Parathyroid adenoma (tissue), 2 donors: ENCODE data around the gene PCDHA9.
"Not testable (repeated sequence)": the region's sequence is repeated elsewhere in the genome, so short reads cannot be mapped to it uniquely, and the experiment has no call there.

Experiments
- H2AFZ ChIP-seq: fragments of 300-600 bp; sonication (generic); one replicate; pipeline ENCODE4 v1.7.0; 2017; ENCODE audit warnings: antibody characterized with exemption, mild to moderate bottlenecking
- H3K27ac ChIP-seq: fragments of 300-600 bp; sonication (generic); one replicate; pipeline ENCODE4 v1.7.0; 2017
- H3K27me3 ChIP-seq: fragments of 300-600 bp; sonication (generic); one replicate; pipeline ENCODE4 v1.7.0; 2017; ENCODE audit warnings: low read length; ENCODE audit not compliant: control insufficient read depth, insufficient read depth
- H3K36me3 ChIP-seq: fragments of 300-600 bp; sonication (generic); one replicate; pipeline ENCODE4 v1.7.0; 2017; ENCODE audit warnings: low read length; ENCODE audit not compliant: control insufficient read depth, insufficient read depth
- H3K4me1 ChIP-seq: fragments of 300-600 bp; sonication (generic); one replicate; pipeline ENCODE4 v1.7.0; 2017; ENCODE audit warnings: control low read depth
- H3K4me2 ChIP-seq: fragments of 300-600 bp; sonication (generic); one replicate; pipeline ENCODE4 v1.7.0; 2017; ENCODE audit warnings: low read length
- H3K4me3 ChIP-seq: fragments of 300-600 bp; sonication (generic); one replicate; pipeline ENCODE4 v1.7.0; 2017; ENCODE audit warnings: low read depth, low read length
- H3K79me2 ChIP-seq: fragments of 300-600 bp; sonication (generic); one replicate; pipeline ENCODE4 v1.7.0; 2017; ENCODE audit warnings: control low read depth
- H3K9ac ChIP-seq: fragments of 300-600 bp; sonication (generic); one replicate; pipeline ENCODE4 v1.7.0; 2017; ENCODE audit warnings: mild to moderate bottlenecking
- H3K9me3 ChIP-seq: fragments of 300-600 bp; sonication (generic); one replicate; pipeline ENCODE4 v1.7.0; 2017; ENCODE audit warnings: low read length; ENCODE audit not compliant: control insufficient read depth
- TF ChIP-seq, protein P1 (sequence below): fragments of 300-600 bp; sonication (generic); IDR thresholded peaks from one replicate; pipeline ENCODE4 v1.7.0; 2017; ENCODE audit warnings: antibody characterized with exemption, mild to moderate bottlenecking
- donor health status: primary hyperparathyroidism.

PCDHA9 gene, protein sequence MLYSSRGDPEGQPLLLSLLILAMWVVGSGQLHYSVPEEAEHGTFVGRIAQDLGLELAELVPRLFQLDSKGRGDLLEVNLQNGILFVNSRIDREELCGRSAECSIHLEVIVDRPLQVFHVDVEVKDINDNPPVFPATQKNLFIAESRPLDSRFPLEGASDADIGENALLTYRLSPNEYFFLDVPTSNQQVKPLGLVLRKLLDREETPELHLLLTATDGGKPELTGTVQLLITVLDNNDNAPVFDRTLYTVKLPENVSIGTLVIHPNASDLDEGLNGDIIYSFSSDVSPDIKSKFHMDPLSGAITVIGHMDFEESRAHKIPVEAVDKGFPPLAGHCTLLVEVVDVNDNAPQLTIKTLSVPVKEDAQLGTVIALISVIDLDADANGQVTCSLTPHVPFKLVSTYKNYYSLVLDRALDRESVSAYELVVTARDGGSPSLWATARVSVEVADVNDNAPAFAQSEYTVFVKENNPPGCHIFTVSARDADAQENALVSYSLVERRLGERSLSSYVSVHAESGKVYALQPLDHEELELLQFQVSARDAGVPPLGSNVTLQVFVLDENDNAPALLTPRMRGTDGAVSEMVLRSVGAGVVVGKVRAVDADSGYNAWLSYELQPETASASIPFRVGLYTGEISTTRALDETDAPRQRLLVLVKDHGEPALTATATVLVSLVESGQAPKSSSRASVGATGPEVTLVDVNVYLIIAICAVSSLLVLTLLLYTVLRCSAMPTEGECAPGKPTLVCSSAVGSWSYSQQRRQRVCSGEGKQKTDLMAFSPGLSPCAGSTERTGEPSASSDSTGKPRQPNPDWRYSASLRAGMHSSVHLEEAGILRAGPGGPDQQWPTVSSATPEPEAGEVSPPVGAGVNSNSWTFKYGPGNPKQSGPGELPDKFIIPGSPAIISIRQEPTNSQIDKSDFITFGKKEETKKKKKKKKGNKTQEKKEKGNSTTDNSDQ

DNA sequence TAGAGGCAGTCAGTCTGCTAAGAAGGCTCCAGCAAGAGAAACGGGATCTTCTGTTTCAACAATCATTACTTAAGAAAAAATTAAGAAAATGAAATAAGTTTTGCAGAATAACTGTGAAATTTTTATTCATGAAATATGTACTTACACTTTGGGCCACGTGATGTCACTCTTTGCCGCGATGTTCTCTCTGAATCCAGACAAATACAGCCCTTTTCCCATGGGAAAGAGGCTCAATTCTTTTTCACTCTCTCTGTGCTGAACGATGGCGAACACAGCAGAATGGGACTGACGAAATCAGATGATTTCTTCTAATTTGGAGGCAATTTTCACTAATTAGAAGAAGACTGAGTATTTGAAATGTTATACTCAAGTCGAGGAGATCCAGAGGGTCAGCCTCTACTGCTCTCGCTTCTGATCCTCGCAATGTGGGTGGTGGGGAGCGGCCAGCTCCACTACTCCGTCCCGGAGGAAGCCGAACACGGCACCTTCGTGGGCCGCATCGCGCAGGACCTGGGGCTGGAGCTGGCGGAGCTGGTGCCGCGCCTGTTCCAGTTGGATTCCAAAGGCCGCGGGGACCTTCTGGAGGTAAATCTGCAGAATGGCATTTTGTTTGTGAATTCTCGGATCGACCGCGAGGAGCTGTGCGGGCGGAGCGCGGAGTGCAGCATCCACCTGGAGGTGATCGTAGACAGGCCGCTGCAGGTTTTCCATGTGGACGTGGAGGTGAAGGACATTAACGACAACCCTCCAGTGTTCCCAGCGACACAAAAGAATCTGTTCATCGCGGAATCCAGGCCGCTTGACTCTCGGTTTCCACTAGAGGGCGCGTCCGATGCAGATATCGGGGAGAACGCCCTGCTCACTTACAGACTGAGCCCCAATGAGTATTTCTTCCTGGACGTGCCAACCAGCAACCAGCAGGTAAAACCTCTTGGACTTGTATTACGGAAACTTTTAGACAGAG is at the start of gene PCDHA9:
Gene PCDHA9, plus strand, starts transcription at position 244 of the 964 bp plus-strand sequence. Its CDS starts 114 bp downstream, at position 358.
- H3K9ac ChIP-seq, H3K4me2 ChIP-seq, H3K9me3 ChIP-seq, H3K4me1 ChIP-seq, H2AFZ ChIP-seq, H3K79me2 ChIP-seq, H3K27me3 ChIP-seq, H3K36me3 ChIP-seq, H3K27ac ChIP-seq, H3K4me3 ChIP-seq: not testable (repeated sequence)

DNA sequence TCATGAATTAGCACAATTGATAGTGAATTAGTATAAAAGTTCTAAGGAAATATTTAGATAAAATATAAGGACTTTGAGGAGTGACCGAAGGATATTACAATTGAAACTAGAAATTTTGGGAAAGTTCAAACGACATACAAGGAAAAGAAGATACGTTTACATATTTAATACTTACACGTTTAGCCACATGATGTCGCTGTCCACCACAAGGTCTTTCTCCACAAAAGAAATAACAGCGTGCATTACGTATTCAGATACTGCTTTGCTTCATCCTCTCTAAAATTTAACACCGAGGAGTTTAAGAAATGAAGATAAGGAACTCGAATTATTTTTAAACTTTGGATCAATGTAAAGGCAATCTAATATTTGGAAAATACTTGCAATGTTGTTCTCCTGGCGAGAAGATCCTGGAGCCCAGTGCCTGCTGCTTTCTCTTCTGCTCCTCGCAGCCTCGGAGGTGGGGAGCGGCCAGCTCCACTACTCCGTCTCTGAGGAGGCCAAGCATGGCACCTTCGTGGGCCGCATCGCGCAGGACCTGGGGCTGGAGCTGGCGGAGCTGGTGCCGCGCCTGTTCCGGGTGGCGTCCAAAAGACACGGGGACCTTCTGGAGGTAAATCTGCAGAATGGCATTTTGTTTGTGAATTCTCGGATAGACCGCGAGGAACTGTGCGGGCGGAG is 47.2 kb upstream of the PCDHA9 start, which contains the start of gene PCDHA3:
Gene PCDHA3, plus strand, starts transcription at position 242 of the 678 bp plus-strand sequence.
- Histone ChIP-seq H3K79me2 (no peaks in the 10 kb centered on the region), H3K27ac (no peak within 1 kb of the TSS), H3K4me1 (no peaks in the 10 kb centered on the region), H3K27me3 (no peaks in the 10 kb centered on the region), H3K4me2 (no peak within 1 kb of the TSS), H3K4me3 (no peak within 1 kb of the TSS), H3K36me3 (peaks cover 4% of the 10 kb centered on the region), H3K9me3 (peaks cover 4% of the 10 kb centered on the region), H2AFZ (no peak within 1 kb of the TSS), H3K9ac (no peak within 1 kb of the TSS)
- TF ChIP-seq, protein P1, sequence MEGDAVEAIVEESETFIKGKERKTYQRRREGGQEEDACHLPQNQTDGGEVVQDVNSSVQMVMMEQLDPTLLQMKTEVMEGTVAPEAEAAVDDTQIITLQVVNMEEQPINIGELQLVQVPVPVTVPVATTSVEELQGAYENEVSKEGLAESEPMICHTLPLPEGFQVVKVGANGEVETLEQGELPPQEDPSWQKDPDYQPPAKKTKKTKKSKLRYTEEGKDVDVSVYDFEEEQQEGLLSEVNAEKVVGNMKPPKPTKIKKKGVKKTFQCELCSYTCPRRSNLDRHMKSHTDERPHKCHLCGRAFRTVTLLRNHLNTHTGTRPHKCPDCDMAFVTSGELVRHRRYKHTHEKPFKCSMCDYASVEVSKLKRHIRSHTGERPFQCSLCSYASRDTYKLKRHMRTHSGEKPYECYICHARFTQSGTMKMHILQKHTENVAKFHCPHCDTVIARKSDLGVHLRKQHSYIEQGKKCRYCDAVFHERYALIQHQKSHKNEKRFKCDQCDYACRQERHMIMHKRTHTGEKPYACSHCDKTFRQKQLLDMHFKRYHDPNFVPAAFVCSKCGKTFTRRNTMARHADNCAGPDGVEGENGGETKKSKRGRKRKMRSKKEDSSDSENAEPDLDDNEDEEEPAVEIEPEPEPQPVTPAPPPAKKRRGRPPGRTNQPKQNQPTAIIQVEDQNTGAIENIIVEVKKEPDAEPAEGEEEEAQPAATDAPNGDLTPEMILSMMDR, result no peak

DNA sequence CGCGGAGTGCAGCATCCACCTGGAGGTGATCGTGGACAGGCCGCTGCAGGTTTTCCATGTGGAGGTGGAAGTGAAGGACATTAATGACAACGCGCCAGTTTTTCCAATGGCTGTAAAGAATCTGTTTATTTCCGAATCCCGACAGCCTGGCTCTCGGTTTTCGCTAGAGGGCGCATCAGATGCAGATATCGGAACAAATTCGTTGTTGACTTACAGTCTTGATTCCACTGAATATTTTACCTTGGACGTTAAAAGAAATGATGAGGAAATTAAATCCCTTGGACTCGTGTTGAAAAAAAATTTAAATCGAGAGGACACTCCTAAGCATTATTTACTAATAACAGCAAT is 46.7 kb upstream of the PCDHA9 start:
- no peak overlapping the region for H3K4me2 ChIP-seq
- H3K27me3 ChIP-seq, result no peaks in the 10 kb centered on the region
- TF ChIP-seq, protein P1, result no peak
- H3K4me1 ChIP-seq, result no peaks in the 10 kb centered on the region
- H3K27ac ChIP-seq, result no peak overlapping the region
- no peak overlapping the region for H3K4me3 ChIP-seq
- H3K9me3 ChIP-seq, result peaks cover 4% of the 10 kb centered on the region
- H3K36me3 ChIP-seq, result peaks cover 4% of the 10 kb centered on the region
- no peak overlapping the region for H2AFZ ChIP-seq
- no peaks in the 10 kb centered on the region for H3K79me2 ChIP-seq
- no peak overlapping the region for H3K9ac ChIP-seq

DNA sequence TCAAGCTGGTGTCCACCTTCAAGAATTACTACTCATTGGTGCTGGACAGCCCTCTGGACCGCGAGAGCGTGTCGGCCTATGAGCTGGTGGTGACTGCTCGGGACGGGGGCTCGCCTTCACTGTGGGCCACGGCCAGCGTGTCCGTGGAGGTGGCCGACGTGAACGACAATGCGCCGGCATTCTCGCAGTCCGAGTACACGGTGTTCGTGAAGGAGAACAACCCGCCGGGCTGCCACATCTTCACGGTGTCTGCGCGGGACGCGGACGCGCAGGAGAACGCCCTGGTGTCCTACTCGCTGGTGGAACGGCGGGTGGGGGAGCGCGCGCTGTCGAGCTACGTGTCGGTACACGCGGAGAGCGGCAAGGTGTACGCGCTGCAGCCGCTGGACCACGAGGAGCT is 45.8 kb upstream of the PCDHA9 start:
- H3K27me3 ChIP-seq, H3K27ac ChIP-seq, H3K9ac ChIP-seq, H3K9me3 ChIP-seq, H2AFZ ChIP-seq, H3K4me1 ChIP-seq, H3K4me3 ChIP-seq, H3K36me3 ChIP-seq, H3K79me2 ChIP-seq, H3K4me2 ChIP-seq: not testable (repeated sequence)

DNA sequence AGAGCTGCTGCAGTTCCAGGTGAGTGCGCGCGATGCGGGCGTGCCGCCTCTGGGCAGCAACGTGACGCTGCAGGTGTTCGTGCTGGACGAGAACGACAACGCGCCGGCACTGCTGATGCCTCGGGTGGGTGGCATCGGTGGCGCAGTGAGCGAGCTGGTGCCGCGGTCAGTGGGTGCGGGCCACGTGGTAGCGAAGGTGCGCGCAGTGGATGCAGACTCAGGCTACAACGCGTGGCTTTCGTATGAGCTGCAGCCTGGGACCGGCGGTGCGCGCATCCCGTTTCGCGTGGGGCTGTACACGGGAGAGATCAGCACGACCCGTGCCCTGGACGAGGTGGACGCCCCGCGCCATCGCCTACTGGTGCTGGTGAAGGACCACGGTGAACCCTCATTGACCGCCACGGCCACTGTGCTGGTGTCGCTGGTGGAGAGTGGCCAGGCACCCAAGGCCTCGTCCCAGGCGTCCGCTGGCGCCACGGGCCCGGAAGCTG is 45.4 kb upstream of the PCDHA9 start:
- H3K27ac ChIP-seq, result no peak overlapping the region
- no peak overlapping the region for H3K4me3 ChIP-seq
- no peaks in the 10 kb centered on the region for H3K79me2 ChIP-seq
- H3K9me3 ChIP-seq, result peaks cover 4% of the 10 kb centered on the region
- H2AFZ ChIP-seq, result no peak overlapping the region
- no peaks in the 10 kb centered on the region for H3K27me3 ChIP-seq
- TF ChIP-seq, protein P1, result no peak
- no peaks in the 10 kb centered on the region for H3K4me1 ChIP-seq
- no peak overlapping the region for H3K9ac ChIP-seq
- H3K36me3 ChIP-seq, result no peaks in the 10 kb centered on the region
- no peak overlapping the region for H3K4me2 ChIP-seq
